Testis (tissue), 5 donors: Measurements from ENCODE around the gene LY6G5C. TPM values are rescaled to one million over a fixed set of nuclear protein-coding genes. Genes with fewer than 3 reads are reported as not detected.

Experiments
- DNase-seq: peaks from one replicate; pipeline ENCODE4 v3.0.0-alpha.2; 2019
- H3K27ac ChIP-seq, 2 donors: fragments of 200-600 bp; sonication (generic); one replicate each; pipeline ENCODE4 v1.5.1; 2019
- H3K27me3 ChIP-seq: fragments of 200-600 bp; sonication (generic); one replicate; pipeline ENCODE4 v1.5.1; 2019
- H3K36me3 ChIP-seq: fragments of 200-600 bp; sonication (generic); one replicate; pipeline ENCODE4 v1.5.1; 2017; ENCODE audit warnings: low read depth; ENCODE audit errors: missing control alignments
- H3K4me1 ChIP-seq: fragments of 200-600 bp; sonication (generic); one replicate; pipeline ENCODE4 v1.5.1; 2019
- H3K4me3 ChIP-seq, 2 donors: fragments of 200-600 bp; sonication (generic); one replicate each; pipeline ENCODE4 v1.5.1; 2017 to 2019
- H3K9me3 ChIP-seq: fragments of 200-600 bp; sonication (generic); one replicate; pipeline ENCODE4 v1.5.1; 2017
- POLR2A ChIP-seq: fragments of 450-650 bp; IDR thresholded peaks from one replicate; pipeline ENCODE4 v1.6.1; 2017; ENCODE audit warnings: antibody characterized with exemption, mild to moderate bottlenecking, moderate library complexity
- WGBS, 2 donors: methylation state at CpG; one replicate each; pipeline ENCODE4 v1.1.5; 2018; 5-methylcytosine and 5-hydroxymethylcytosine counted together
- intact Hi-C: fragments of 100-400 bp; cut with DNase I; formaldehyde crosslinking; loops from one replicate; pipeline ENCODE4 v1.15.1; 2023; ENCODE audit warnings: low total_unique reads
- long read RNA-seq, 2 donors: transcript quantifications; one replicate each; lab custom pipeline, GENCODE V29; 2026
- polyA plus RNA-seq: library from polyadenylated mRNA; stranded (reverse); fragments of 350-450 nt; fragmentation: Illumina TruSeq; extraction: RNeasy Lipid Tissue Mini Kit (QIAGEN cat#74804); gene quantifications from one replicate; pipeline ENCODE4 v1.2.3, GENCODE V29; 2014; ENCODE audit warnings: low read depth, low replicate concordance; ENCODE audit not compliant: insufficient read depth
- total RNA-seq, 2 donors: library from RNA; depleted of rRNA; stranded (reverse); fragments of >200 nt; gene quantifications; one replicate each; pipeline ENCODE4 v1.2.3, GENCODE V29; 2016
- TF ChIP-seq, protein P1 (sequence below), 3 experiments: fragments of 450-650 bp in 2 of 3; fragments of 200-600 bp in 1 of 3; sonication (generic) in 1 of 3; IDR thresholded peaks; one replicate each; pipeline ENCODE4 v1.5.1; 2016 to 2019; ENCODE audit warnings: antibody characterized with exemption in 3 of 3, mild to moderate bottlenecking in 2 of 3, moderate library complexity in 1 of 3

LY6G5C gene
- 10 to 100 TPM in 1 of 2 donors, 1 to 10 TPM in 1; 8.7 to 18.3 TPM for total RNA-seq
- polyA plus RNA-seq: 14.0 TPM
- long read RNA-seq, donor 1, partial matches to known transcripts: 0 of 2 reads
- long read RNA-seq, donor 1, other reads (novel, unspliced or antisense): 0 of 2 reads
- long read RNA-seq, donor 2: 0 reads

DNA sequence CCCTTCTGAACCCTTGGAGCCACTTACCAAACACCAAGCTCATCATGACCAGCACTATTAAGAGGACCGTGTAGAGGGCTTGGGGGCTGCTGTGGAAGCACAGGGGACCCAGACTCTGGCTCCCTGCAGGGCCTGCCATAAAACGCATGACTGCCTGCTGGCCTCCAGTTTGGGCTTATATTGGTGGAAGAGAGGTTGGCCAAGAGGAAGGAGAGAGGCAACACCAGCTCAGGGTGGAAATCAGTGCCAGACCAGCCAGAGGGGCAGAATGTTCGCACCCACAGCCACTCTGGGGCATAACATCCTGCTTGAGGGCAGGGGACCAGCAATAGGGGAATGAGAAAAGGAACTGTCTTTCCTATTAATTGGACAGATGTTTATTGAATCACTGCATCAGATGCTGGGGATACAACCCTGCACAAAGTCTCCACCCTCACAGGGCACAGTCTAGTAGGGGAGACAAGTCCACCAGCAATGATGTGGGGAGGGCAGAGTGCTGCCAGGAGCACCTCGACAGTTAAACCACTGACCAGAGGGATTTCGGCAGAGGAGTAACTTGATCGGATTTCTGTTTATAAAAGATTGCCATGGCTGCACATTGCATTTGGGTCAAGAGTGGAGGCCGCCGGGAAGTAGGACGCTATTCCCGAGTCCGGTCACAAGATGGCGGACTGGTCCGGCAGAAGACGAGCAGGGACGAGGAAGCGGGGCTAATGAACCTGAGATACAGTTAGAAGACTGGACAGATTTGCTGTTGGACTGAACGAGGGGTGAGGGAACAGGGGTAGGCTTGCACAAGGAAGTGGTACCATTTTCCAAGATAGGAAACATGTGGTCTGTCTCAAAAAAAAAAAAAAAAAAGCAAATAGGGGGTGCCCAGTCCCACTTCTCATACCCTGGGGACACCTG is at the start of gene LY6G5C:
Gene LY6G5C (minus strand): TSS at position 842 of the 909 bp plus-strand sequence. CDS start 694 bp downstream, at position 148.
- no peaks in the 10 kb centered on the region for H3K27me3 ChIP-seq
- no peak for TF ChIP-seq POLR2A
- TF ChIP-seq, protein P1, sequence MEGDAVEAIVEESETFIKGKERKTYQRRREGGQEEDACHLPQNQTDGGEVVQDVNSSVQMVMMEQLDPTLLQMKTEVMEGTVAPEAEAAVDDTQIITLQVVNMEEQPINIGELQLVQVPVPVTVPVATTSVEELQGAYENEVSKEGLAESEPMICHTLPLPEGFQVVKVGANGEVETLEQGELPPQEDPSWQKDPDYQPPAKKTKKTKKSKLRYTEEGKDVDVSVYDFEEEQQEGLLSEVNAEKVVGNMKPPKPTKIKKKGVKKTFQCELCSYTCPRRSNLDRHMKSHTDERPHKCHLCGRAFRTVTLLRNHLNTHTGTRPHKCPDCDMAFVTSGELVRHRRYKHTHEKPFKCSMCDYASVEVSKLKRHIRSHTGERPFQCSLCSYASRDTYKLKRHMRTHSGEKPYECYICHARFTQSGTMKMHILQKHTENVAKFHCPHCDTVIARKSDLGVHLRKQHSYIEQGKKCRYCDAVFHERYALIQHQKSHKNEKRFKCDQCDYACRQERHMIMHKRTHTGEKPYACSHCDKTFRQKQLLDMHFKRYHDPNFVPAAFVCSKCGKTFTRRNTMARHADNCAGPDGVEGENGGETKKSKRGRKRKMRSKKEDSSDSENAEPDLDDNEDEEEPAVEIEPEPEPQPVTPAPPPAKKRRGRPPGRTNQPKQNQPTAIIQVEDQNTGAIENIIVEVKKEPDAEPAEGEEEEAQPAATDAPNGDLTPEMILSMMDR (IDR thresholded peaks at IDR 0.05): peak; percentile 47 to 59 (median 58)
- H3K36me3 ChIP-seq: no peaks in the 10 kb centered on the region
- intact Hi-C loops: loop anchor here (5.0 kb wide), 1 partner anchor 152 kb away; no protein-coding TSS in a partner anchor
- DNase-seq: peak; percentile 90
- H3K9me3 ChIP-seq: no peaks in the 10 kb centered on the region
- peak within 1 kb of the TSS in 1 of 2 donors; percentile 61 for H3K27ac ChIP-seq
- H3K4me1 ChIP-seq: peaks cover 12% of the 10 kb centered on the region
- peak within 1 kb of the TSS; percentile 47 to 62 for H3K4me3 ChIP-seq
- 10 to 11% methylated on average over 17 of the region's 17 CpGs for WGBS, 2 donors

DNA sequence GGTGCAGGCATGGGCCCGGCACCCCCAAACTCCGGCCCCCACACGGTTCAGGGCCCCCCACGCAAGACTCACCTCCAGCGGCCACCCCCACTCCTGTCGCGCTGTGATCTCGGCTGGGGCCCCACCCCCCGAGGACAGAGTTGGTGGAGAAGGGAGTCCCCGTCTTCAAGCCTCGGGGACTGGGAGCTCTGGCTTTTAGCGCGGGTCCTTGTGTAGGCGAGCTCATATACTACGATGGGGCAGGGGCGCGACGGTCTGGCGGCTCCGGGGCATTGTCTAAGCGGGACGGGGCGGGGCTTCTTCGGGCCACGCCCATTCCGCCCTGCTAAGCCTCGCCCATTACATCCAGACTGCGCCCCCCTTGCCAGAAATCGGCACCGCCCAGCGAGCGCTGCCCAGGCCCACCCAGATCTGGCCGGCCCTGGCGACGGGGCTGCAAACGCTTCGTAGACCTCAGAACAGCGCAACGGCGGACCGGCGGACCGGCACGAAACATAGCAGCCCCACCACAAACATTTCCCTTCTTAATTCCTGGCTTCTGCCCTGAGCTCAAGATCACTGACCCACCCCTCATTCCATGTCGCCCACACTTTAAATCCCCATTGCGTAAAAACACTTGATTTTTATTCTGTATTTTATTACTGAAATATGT is 49.2 kb upstream of the LY6G5C start:
- Histone ChIP-seq H3K27ac (peak overlapping the region; percentile 94 to 96), H3K27me3 (no peaks in the 10 kb centered on the region), H3K4me1 (peaks cover 14% of the 10 kb centered on the region), H3K36me3 (no peaks in the 10 kb centered on the region), H3K4me3 (peak overlapping the region; percentile 66 to 85), H3K9me3 (no peaks in the 10 kb centered on the region)
- intact Hi-C loops: no loop called here
- WGBS, 2 donors: 2 to 4% methylated on average over 15 to 40 of the region's 46 CpGs
- DNase-seq: peak; percentile 94
- peak; percentile 61 for TF ChIP-seq POLR2A
- TF ChIP-seq, protein P1 (IDR thresholded peaks at IDR 0.05): no peak

- Histone ChIP-seq H3K9me3 (no peaks in the 10 kb centered on the region), H3K27me3 (no peaks in the 10 kb centered on the region), H3K4me3 (peak overlapping the region; percentile 66 to 85), H3K27ac (peak overlapping the region; percentile 94 to 96), H3K36me3 (no peaks in the 10 kb centered on the region), H3K4me1 (peaks cover 10% of the 10 kb centered on the region)
- 0 to 1% methylated on average over 28 of the region's 29 CpGs for WGBS, 2 donors
- peak; percentile 93 for DNase-seq
- intact Hi-C loops: no loop called here
- TF ChIP-seq POLR2A: no peak
- TF ChIP-seq, protein P1 (IDR thresholded peaks at IDR 0.05): peak; percentile 2 to 72 (median 51)
Observed at GRCh38 chr6:31729515-31729978, 48.7 kb upstream of the LY6G5C start.

DNA sequence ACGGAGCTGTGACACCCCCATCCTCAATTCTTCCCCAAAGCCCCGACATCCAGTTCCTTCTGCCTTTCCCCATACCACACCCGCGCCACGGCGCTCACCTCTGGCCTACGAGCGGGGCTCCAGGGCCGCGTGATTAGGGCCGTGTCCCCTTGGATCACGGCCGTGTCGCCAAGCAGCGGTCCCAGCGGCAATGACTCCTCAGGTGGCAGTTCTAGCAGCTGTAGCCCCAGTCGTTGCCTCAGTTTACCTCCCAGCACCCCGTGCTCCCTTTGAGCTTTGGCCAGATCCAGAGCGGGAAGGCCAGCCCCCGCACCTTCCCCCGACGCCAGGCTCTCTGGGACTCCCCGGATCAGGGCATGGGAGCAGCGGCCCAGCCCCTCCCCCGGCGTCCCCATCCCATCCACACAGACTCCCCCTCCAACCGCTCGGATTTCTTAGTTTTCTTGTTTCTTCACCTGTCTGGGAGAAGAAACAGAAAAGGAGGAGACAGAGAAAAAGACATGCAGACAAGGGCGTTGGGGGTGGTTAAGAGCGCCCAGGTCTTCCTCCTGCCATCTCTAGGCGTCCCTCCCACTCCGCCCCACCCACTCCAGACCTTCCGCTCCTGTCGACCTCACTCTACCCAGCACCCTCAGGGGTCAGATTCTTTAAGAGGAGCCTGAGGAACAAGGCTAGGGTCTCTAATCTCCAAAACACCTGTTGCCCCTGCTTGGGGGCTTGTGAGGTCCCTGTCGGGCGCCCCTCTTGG is 48.1 kb upstream of the LY6G5C start, which contains the start of gene DDAH2:
Gene DDAH2 (minus strand): TSS at position 533 of the 748 bp plus-strand sequence. CDS start 138 bp downstream, at position 395.
- intact Hi-C loops: no loop called here
- H3K36me3 ChIP-seq: no peaks in the 10 kb centered on the region
- H3K4me1 ChIP-seq: peaks cover 6% of the 10 kb centered on the region
- H3K27ac ChIP-seq: peak within 1 kb of the TSS; percentile 94 to 96
- TF ChIP-seq POLR2A: no peak
- TF ChIP-seq, protein P1 (IDR thresholded peaks at IDR 0.05): peak in 1 of 3 experiments; percentile 53
- DNase-seq: no peak
- no peaks in the 10 kb centered on the region for H3K9me3 ChIP-seq
- peak within 1 kb of the TSS; percentile 66 to 85 for H3K4me3 ChIP-seq
- H3K27me3 ChIP-seq: no peaks in the 10 kb centered on the region
- 10 to 13% methylated on average over 33 to 36 of the region's 36 CpGs for WGBS, 2 donors
